GM19239 (cell line): Measurements from ENCODE around the gene RNASE12.
"Not testable (repeated sequence)": the region's sequence is repeated elsewhere in the genome, so short reads cannot be mapped to it uniquely, and the experiment has no call there.

ENCODE experiments used
- DNase-seq: peaks from one replicate; pipeline ENCODE4 v3.0.0; 2011; ENCODE audit warnings: low spot score; ENCODE audit not compliant: insufficient read length
- FAIRE-seq: peaks from 2 replicates; lab custom pipeline; 2011; peaks lifted over from hg19 to GRCh38; lab: Jason Lieb, UNC

Gene RNASE12

GRCh38 chr14:20583908-20584307, 7.3 kb downstream of the RNASE12 start:
- DNase-seq (no peak), FAIRE-seq (no peak)

- FAIRE-seq (no peak), DNase-seq (no peak)
Measured at GRCh38 chr14:20583142-20583541, 8.0 kb downstream of the RNASE12 start.

GRCh38 chr14:20580242-20580641, 10.9 kb downstream of the RNASE12 start:
- FAIRE-seq (no peak), DNase-seq (no peak)

GRCh38 chr14:20578784-20579502, 12.2 kb downstream of the RNASE12 start:
- no peak for FAIRE-seq
- no peak for DNase-seq

GRCh38 chr14:20578325-20578724, 12.9 kb downstream of the RNASE12 start:
- DNase-seq = no peak
- no peak for FAIRE-seq

GRCh38 chr14:20572382-20572990, 18.7 kb downstream of the RNASE12 start:
- not testable (repeated sequence) for FAIRE-seq, DNase-seq

GRCh38 chr14:20570720-20571119, 20.5 kb downstream of the RNASE12 start:
- not testable (repeated sequence) for DNase-seq, FAIRE-seq

- DNase-seq, FAIRE-seq: not testable (repeated sequence)
Measured at GRCh38 chr14:20569865-20570264, 21.3 kb downstream of the RNASE12 start.

GRCh38 chr14:20569066-20569465, 22.1 kb downstream of the RNASE12 start:
- DNase-seq = no peak
- FAIRE-seq = no peak

- FAIRE-seq (no peak), DNase-seq (no peak)
Measured at GRCh38 chr14:20568393-20568792, 22.8 kb downstream of the RNASE12 start.

- FAIRE-seq, DNase-seq: not testable (repeated sequence)
Measured at GRCh38 chr14:20567199-20567598, 24.0 kb downstream of the RNASE12 start.

GRCh38 chr14:20564501-20564997, 26.6 kb downstream of the RNASE12 start:
- DNase-seq (no peak), FAIRE-seq (no peak)

- DNase-seq (no peak), FAIRE-seq (no peak)
Measured at GRCh38 chr14:20563971-20564370, 27.2 kb downstream of the RNASE12 start.

- FAIRE-seq = no peak
- DNase-seq = no peak
Measured at GRCh38 chr14:20560961-20561360, 30.2 kb downstream of the RNASE12 start, which contains the start of gene RNASE9. RNASE9 (minus strand) TSS chr14:20561047.

GRCh38 chr14:20559461-20559904, 31.7 kb downstream of the RNASE12 start:
- no peak for DNase-seq
- FAIRE-seq = no peak

GRCh38 chr14:20557212-20557542, 34.0 kb downstream of the RNASE12 start:
- FAIRE-seq = no peak
- DNase-seq = no peak

GRCh38 chr14:20556500-20557211, 34.5 kb downstream of the RNASE12 start:
- FAIRE-seq (no peak), DNase-seq (no peak)

- DNase-seq (no peak), FAIRE-seq (no peak)
Measured at GRCh38 chr14:20555845-20556244, 35.3 kb downstream of the RNASE12 start.

GRCh38 chr14:20553024-20553423, 38.2 kb downstream of the RNASE12 start:
- FAIRE-seq = no peak

GRCh38 chr14:20551606-20552005, 39.6 kb downstream of the RNASE12 start:
- no peak for DNase-seq
- no peak for FAIRE-seq

More at GRCh38 chr14:20553024-20553423, 38.2 kb downstream of the RNASE12 start:
- DNase-seq = no peak

GRCh38 chr14:20550926-20551325, 40.2 kb downstream of the RNASE12 start:
- FAIRE-seq = no peak
- DNase-seq = no peak
